Stimulated activated CD4-positive, alpha-beta T cell treated with anti-CD3 and anti-CD28 coated beads, TNF-alpha, amount 100 ng/mL, for 1 hour (primary cell): Measurements from ENCODE around the gene GALNT15.

Experiments
- DNase-seq, 3 donors: peaks; one replicate each; pipeline ENCODE4 v3.0.0-alpha.2; 2020; ENCODE audit warnings: low read depth in 3 of 3, low spot score in 1 of 3

GALNT15 gene

GRCh38 chr3:16186565-16186964 lies 12.1 kb downstream of the GALNT15 start:
- DNase-seq: no peak

- DNase-seq: no peak
Measured at GRCh38 chr3:16187213-16187790, 12.8 kb downstream of the GALNT15 start.

- no peak for DNase-seq
Measured at GRCh38 chr3:16188071-16188470, 13.6 kb downstream of the GALNT15 start.

GRCh38 chr3:16189201-16189600 lies 14.7 kb downstream of the GALNT15 start:
- DNase-seq: no peak

- DNase-seq: no peak
Measured at GRCh38 chr3:16190704-16191103, 16.2 kb downstream of the GALNT15 start.

GRCh38 chr3:16191591-16191990 lies 17.1 kb downstream of the GALNT15 start:
- no peak for DNase-seq

GRCh38 chr3:16192176-16192811 lies 17.8 kb downstream of the GALNT15 start:
- no peak for DNase-seq

GRCh38 chr3:16198427-16198826 lies 23.9 kb downstream of the GALNT15 start:
- no peak for DNase-seq

GRCh38 chr3:16199769-16200168 lies 25.3 kb downstream of the GALNT15 start:
- DNase-seq: no peak

GRCh38 chr3:16200411-16200810 lies 25.9 kb downstream of the GALNT15 start:
- no peak for DNase-seq

GRCh38 chr3:16203031-16203430 lies 28.6 kb downstream of the GALNT15 start:
- no peak for DNase-seq

- DNase-seq: no peak
Measured at GRCh38 chr3:16203671-16204629, 29.5 kb downstream of the GALNT15 start.

GRCh38 chr3:16204751-16205150 lies 30.3 kb downstream of the GALNT15 start:
- no peak for DNase-seq

- DNase-seq: no peak
Measured at GRCh38 chr3:16205156-16205870, 30.8 kb downstream of the GALNT15 start.

- DNase-seq: no peak
Measured at GRCh38 chr3:16207031-16207430, 32.6 kb downstream of the GALNT15 start.

GRCh38 chr3:16211176-16211904 lies 36.9 kb downstream of the GALNT15 start:
- no peak for DNase-seq

GRCh38 chr3:16214366-16214765 lies 39.9 kb downstream of the GALNT15 start:
- no peak for DNase-seq

GRCh38 chr3:16216373-16216935 lies 42.0 kb downstream of the GALNT15 start:
- DNase-seq: no peak

GRCh38 chr3:16219777-16220176 lies 45.3 kb downstream of the GALNT15 start:
- no peak for DNase-seq

GRCh38 chr3:16221990-16222389 lies 47.5 kb downstream of the GALNT15 start:
- no peak for DNase-seq
